HuH-7.5 (cell line): ENCODE measurements around the gene PRR5L.

Experiments used
- DNase-seq: peaks from one replicate; pipeline ENCODE4 v3.0.0; 2011; ENCODE audit warnings: low spot score

Gene PRR5L

DNA sequence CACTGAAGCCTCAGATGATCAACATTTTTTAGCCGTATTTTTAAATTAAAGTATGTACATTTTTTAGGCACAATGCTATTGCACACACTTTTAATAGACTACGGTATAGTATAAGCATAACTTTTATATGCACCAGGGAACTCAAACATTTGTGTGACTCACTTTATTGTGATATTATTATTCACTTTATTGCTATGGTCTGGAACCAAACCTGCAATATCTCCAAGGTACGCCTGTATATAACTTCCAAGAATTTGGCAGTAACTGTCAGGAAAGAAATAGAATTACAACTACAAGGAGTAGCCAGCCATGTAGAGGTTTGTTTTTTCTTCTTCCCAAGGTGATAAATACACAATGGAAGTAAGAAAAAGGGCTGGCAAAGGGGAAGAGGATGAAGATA, 62.3 kb downstream of the PRR5L start:
- DNase-seq = no peak

DNA sequence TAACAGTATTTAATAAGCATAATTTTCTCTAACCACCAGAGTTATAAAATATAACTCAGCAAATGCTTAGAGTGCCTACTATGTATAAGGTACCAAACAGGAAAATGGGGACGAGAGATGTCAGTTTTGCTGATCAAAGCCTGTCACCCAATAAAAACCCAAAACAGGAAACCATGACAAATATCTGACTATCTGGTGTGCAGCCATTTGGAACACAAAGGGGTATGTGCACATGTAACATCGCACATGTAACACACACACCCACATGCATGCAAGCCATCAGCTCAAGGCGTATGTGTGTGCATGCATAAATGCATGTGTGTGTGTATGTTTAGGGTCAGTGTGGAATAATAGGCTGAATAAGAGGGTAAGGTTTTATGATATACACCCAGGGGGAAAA, 64.2 kb downstream of the PRR5L start:
- DNase-seq = no peak

DNA sequence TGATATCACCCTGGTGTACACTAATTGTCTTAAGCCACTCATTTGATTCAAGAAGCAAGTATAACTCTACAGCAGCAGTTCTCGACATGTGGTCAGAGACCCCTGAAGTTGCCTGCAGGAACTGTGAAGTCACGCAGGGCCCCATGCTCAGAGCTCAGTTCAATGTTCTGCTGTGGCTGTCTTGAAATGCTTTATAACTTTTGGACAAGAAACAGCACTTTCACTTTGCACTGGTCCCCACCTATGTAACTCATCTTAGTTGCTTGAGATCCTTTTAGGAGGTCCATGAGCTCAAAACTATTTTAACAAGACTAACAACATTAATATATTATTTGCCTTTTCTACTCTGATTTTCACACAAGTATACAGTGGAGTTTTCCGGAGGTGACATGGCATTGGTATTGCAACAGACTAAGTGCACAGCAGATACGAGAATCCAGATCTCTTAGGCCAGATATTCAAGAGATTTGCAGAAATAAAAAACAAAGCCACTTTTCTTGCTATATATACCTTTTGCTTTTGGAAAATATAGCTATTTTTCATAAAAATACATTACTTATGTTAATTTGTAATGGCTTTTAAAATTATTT, 64.8 kb downstream of the PRR5L start:
- no peak for DNase-seq

DNA sequence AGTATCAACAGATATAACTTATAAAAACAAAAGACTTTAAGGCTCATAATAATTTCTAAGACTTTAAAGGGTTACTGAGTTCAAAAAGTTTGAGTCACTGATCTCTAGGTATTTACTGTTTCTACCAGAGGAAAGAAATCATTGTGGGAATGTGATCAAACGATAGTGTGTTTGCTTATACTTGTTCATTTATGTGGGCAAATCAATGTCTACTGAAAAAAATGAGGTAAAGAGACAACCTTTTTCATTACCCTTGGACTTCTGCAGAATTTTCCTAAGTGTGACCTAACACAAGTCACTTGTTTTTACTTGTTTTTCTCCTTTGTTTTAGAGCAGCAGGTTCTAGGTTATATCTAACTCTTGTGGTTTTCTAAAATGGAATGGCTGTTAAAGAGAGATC, 65.4 kb downstream of the PRR5L start:
- DNase-seq = no peak

DNA sequence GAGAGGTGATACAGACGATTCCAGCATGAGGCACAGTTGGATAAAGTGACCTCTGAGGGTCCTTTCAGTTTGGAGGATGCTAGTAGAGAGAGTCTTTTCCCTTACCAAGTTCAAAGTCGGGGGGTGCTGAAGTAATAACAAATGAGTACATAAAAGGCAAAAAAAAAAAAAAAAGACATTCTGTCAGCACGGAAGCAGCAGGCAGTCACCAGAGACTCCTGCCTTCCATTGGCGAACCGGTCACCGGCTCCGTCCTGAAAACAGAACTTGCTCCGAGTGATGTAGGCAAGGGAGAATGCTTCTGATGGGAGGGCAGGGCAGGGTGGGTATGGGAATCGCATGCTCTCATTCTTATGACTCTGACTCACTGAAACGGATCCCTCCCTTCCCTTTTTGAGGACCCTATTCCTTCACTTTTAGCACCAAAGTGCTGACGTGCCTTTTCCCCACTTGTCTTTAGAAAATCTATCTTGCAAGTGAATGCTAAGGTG, 65.9 kb downstream of the PRR5L start:
- no peak for DNase-seq

DNA sequence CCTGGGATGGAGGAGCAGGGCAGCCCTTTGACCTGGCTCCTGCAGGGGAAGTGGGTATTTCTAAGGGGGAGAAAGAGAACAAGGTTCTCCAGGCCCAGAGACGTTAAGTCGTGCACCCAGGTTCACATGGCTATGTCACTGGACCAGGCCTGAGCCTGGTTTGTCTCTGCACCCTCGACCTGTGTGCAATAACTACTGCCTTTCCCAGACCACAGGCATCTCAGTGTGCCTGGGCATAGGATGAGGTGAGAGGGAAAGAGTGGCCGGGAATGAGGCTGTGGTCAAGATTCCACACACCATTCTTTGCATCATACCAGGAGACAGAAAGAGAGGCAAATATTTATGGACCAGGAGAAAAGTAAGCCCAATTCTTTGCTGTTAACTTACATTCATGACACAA, 66.8 kb downstream of the PRR5L start:
- DNase-seq = no peak

DNA sequence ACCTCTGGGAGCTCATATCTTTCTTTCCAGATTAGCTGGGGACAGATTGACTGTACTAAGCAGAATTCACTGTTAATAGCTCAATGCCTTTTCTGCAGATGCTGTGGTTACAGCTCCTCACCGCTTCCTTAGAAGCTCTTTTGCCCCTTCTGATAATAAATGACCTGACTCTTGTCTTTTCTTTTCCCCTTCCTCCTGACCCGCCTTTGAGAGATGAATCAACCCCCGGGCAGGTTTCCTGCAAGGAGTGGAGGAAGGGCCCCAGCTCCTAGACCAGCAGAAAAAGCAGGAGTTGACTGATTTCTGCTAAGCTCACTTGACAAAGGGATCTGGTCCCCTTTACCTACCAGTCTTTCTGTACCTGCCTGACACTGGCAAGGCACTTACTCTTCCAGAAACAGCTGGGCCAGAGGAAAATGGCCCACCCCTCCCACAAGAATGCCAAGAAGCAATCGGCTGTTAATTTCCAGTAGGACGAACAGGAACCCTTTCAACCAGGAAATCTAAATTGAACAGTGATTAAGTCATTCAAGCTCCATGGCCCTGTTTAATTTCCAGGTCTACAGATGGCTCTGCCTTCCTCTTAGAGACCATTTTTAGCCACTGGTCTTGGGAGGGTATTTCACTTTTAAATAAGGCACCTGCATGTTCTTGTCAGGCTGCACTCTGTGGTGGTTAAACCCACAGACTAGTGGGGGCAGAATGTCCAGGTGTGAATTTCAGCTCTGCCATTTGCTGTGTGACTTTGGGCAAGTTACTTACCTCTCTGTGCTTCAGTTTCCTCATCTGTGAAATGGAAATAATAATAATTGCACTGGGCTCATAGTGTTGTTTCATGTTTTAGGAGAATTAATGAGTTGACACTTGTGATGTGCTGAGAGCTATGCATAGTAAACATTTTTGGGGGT, 67.5 kb downstream of the PRR5L start:
- no peak for DNase-seq

DNA sequence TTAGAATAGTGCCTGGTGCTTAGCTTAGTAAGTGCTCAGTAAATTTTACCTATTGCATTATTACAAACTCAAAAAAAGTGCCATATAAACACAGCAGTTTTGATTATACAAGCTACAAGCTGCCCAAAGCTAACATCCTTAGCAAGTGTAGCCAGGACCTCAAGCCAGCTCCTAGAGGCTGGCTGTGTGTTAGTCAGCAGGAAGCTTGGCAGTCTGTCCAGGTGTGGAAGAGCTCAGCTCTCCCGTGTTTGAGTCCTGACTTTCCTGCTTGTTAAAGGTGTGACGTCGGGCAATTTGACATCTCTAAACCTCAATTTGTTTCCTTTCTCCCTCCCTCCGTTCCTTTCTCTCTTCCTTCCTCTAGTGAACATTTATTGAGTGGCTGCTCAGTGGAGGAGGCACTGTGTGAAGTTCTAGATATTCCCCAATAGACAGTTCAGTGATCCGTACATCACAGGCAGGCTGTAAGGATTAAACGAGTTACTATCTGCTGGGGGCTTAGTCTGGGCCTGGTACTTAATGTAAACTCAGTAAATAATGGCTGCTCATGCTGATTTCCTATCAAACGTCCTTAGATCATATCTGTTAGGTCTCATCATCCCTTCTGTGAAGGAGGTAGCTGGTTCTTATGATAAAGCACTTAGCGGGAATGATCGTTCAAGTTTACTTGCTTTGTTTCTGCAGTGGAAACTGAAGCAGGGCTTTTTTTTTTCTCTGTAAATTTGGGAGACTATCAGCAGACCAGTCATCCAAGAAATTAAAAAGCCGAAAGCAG, 68.7 kb downstream of the PRR5L start:
- no peak for DNase-seq

DNA sequence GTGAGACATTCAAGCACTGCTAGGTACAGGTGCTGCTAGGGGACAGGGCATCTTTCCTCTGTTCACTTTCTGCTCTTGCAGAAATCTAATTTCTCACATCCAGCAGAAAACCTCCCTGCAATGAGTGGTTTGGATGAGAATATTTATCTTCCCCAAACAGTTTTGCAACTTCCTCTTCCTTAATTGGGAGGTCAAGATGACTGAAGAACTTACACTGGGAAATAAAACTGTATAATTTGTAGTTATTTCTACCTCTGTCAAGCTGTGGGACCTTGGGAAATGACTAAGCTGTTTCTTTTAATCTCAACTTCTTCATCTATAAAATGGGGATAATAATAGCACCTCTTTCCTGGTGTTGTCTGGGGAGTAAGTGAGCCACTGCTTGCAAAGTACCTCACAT, 69.8 kb downstream of the PRR5L start:
- DNase-seq = no peak

DNA sequence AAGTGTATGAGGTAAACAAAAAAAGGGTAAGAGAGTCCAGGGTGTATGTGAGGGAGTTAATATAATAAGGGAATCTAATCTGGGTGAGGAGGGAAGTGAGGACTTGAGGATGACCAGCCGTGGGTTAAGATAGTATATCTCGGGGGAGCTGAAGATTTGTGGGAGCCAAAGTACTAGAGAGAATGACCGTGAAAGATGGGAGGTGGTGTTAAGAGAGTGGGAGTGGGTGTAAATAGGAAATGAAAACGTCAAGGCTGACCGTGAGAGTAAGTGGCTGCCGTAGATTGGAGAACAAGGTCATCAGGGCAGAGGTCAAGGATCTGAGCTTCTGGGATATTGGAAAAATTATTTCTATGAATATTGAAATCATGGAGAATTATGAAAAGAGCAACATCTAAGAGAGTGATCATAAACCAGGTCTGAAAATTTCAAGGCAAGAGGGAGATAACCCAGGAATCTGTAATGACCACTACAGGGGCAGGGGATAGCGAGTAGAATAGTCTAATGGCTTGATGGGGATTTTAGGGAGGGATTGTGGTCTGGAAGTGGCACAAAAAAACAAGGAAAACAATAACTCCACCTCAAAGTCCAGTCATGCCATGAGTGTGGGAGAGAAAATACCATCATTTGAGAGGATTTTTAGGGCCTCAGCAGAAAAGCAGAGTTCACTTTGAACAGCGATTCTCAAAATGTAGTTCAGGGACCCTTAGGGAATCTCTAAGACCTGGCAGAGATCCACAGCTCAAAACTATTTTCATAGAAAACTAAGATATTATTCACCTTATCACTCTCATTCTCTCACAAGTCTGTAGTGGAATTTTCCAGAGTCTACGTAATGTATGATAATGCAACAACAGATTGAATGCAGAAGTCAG, 72.0 kb downstream of the PRR5L start:
- no peak for DNase-seq

DNA sequence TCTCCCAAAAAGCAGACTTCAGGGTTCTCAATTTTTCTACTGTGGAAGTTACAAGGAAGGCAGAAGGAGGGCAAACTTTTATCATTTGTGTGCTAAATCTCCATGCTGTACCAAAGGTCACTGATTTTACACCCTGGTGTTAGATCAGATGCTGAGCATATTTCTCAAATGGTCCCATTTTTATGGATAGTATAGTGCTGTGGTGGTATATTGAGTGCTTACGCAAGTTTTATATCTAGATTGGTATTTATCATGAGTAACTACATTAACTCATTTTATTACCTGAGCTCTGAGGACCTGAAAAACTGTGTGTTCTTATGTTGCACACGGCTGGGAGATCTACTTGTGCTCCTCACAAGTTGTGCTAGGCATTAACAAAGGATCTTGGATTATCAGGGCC, 75.1 kb downstream of the PRR5L start:
- DNase-seq = no peak

DNA sequence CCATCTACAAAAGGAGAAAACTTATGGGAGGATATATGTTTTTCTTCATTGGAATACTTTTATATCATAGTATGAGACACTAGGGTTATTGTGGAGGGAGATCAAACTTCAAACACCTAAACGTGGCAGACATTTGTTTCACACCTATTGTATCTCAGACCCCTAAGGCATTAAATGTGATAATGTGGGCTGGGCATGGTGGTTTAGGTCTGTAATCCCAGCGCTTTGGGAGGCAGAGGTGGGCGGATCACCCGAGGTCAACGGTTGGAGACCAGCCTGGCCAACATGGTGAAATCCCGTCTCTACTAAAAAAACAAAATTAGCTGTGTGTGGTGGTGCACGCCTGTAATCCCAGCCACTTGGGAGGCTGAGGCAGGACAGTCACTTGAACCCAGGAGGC, 75.5 kb downstream of the PRR5L start:
- DNase-seq = no peak

DNA sequence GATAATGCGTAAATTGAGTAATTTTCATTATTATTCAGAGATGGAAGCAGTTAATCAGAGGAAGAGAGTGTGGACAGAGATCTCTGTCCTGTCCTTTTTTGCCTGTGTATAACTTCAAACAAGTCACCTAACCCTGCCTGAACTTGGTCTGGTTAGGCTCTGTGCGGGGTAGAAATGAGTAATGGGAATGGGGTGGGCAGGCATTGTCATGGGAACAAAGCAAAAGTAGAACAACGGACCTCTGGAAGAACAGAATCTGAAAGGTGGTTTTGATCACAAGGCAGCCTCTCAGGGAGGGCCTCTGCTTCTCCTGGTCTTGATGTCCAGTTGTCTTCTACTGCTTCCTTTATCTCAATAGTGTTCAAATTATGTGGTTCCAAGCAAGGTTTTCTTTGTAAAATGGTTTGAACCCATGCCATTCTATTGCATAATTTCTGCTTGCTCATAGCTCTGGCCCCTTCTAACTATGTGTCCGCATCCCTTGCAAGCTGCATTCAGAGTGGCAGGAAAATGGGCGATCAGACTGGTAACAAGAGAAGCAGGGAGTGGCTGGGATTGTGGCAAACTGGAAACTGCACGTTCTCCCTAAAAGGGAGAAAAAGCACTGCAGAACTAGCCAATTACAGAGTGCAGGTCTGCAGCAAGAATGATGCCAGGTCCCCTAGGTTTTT, 76.1 kb downstream of the PRR5L start:
- no peak for DNase-seq

DNA sequence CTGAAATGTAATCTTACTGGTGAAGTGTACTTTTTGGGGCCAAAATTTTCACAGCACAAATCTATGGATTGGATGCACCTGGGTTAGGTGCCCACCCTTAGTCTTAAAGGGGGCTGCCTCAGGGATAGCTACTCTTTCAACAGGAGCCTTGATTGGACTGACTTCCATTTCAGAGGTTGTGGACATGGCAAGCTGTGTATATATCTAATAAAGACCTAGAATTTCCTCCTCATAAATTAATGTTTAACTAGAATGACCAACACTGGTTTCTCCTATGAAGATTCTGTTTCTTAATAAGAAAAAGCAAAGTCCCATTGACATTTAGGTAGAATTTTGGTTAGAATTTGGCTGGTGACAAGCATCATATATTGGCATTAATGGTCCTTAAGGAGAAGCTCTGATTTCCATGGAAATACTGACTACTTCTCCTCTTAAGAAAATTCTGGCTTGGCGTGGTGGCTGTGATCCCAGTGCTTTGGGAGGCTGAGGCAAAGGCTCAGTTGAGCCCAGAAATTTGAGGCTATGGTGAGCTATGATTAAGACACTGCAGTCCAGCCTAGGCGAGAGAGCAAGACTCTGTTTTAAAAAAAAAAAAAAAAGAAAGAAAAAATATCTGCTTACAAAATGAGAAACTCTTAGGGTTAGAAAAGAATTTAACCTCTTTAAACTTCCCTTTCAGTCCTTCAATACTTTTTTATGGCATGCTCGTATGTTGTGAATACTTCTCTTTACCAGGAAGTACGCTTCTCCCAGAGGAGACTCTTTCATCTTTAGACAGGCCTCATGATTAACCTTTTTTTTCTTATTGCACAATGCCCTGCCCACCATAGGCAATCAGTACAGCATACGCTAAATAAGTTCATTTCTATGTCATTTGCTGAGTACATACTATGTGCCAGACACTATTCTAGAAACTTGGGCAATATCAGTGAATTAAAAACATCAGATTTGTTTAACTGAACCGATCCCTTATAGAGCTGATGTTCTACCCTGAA, 77.2 kb downstream of the PRR5L start:
- DNase-seq = no peak

DNA sequence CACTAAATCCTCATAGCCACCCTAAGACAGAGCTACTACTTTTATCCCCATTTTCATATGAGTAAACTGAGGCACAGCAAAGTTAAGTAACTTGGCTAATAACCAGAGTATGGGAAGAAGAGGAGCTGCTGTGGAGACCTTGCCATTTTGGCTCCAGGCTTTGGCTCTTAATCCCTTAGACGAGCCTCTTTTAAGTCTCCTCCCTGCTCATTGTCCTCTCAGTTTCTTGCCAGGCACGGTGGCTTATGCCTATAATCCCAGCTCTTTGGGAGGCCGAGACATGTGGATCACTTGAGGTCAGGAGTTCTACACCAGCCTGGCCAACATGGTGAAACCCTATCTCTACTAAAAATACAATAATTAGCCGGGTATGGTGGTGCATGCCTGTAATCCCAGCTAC, 78.6 kb downstream of the PRR5L start:
- no peak for DNase-seq

DNA sequence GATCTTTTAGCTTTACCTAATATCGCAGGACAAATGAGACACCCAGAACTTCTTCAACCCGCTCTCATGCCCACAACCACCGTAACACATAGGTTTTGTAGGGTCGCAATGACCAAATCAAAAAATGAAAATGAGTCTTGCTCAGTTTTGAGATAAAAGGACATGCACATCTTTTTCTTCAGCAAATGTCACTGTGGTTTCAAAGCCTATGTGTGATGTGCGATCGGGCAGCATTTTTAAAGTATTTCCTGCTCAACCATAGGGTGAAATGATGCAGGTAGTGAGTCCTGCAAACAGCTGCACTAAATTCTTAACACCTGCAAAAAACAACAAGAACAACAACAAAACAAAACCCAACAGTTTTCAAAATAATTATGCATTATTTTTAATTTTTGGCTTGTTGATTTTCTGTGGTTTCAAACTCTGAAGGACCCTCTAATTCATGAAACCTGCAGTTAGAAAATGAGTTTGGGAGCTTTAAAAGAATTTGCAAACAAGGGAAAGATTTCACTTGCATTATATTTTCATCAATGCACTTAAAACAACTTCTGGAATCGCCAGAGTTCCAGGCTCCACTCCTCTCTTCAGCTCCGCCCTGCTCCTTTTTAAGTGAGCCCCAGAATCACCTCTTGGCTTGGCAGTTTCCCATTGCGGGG, 79.4 kb downstream of the PRR5L start:
- no peak for DNase-seq

DNA sequence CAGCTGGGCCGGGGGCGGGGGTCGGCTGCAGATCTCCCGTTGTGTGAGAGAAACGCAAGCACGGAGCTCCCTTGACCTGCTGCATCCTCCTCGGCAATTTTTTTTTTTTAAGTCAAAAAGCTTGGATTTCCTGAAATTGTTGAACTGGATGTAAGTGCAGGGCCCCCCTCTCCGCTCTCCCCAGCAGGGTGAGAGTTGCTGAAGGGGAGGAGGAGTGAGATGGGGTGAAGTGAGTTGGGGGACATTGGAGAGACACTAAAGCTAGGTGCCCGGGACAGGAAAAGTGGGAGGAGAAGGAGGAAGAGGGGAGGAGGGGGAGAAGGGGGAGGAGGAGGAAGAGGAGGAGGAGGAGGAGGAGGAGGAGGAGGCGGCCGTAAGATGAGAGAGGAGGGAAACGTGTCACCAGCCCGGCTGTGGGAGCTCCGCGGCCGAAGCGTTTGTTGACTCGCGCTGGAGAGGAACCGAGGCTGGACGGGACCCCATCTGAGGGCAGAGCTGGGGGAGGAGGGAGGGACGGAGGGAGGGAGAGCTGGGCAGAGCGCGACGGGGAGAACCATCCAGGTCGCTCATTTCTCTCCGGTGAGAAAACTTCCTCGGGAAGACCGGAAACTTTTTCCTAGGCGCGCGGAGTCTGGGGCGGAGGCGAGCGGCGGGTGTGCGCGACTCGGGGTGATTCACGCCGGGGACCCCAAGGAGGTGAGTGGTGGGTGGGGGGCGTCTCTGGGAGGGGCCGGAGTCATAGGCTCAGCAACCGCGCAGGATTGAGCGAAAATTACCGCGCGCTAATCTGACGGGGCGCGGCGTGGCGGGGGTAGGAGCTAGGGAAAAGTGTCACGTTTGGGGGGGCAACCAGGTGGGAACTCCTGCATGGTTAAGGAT, 80.2 kb downstream of the PRR5L start:
- no peak for DNase-seq
